ENCODE results near the gene RNF157.
A peak's percentile ranks its signal among the peaks of the same experiment; 100 is the strongest.

RNF157 gene

GRCh38 chr17:76240461-76241203 lies at the start of gene RNF157:
RNF157 (minus strand) TSS chr17:76240493; CDS start chr17:76240240, 253 bp downstream.
- peak; percentile 77 for DNase-seq

GRCh38 chr17:76281573-76282371 lies 41.5 kb upstream of the RNF157 start:
- no peak for DNase-seq

DNA sequence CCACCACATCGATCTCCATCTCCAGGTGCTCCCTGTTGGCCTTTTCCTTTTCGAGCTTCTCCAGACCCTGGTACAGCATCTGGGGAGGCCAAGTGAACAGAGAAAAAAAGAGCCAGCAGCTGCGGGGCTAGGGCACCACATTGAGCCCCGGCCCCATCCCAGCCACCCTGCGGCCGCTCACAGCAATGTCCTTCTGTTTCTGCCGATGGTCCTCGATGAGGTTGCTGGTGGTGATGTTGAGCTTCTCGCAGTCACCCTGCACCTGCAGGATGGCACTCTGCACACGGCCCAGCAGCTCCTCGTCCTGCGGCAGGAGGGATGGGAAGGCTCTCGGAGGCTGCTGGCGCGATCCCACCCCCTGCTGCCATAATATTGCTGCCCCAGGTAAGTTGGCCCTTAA lies 40.4 kb upstream of the RNF157 start:
- DNase-seq = no peak

GRCh38 chr17:76279742-76280287 lies 39.5 kb upstream of the RNF157 start:
- no peak for DNase-seq

- DNase-seq = peak; percentile 91
These were observed 38.9 kb upstream of the RNF157 start for GRCh38 chr17:76278952-76279741.

GRCh38 chr17:76278268-76278908 lies 38.1 kb upstream of the RNF157 start:
- no peak for DNase-seq

DNA sequence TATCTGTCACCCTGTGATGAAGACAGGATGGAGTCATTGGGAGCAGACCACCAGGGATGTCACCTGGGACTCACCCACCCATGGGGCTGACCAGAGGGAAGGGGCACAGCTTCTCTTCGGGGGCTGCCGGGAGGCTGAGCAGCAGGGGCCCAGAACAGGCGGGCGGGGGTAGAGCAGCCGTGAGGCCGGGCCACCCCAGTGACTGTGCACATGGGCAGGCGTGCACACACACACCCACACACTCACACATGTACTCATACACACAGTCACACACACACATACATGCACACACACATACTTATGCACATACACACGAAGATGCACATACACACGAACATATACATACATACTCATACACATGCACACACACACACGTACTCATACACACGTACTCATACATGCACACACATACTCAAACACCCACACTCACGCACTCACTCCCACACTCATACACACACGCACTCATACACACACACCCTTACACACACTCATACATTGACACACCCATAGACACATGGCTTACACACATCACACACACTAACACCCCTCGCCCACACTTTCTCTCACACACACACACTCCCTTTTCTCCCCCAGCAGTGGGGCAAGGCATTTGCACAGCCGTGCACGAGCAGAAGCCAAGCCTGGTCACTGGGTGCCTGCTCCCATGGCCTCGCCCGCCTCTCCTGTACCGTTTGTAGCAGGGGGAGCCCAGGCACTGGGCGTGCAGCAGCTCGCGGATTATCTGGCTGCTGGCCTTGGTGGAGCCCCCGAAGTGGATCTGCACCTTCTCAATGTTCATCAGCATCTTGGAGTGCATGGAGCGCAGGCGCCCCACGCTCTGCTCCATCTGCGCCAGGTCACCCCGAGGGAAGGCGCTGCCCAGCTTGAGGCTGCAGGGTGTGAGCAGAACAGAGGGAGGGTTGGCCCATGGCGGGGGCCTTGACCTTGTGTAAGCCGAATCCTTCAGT lies 37.3 kb upstream of the RNF157 start:
- no peak for DNase-seq

- no peak for DNase-seq
These were observed 36.4 kb upstream of the RNF157 start for GRCh38 chr17:76276461-76277299.

DNA sequence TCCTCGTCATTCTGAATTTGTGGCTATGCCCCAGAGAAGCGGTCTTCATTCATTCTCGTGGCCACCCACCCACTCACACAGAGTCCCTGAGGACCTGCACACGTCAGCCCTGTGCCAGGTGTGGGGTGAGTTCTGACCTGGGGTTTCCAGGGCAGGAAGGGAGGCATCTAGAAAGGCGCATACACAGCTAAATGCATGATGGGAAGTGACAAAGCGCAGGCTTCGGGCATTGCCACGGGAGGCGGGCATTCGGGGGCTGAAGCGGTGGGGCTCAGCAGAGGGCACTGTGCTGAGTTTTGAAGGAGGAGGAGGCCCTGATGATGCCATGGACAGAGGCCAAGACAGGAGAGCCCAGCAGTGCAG lies 35.8 kb upstream of the RNF157 start:
- DNase-seq = no peak

GRCh38 chr17:76275382-76276068 lies 35.2 kb upstream of the RNF157 start:
- DNase-seq = no peak

- DNase-seq = peak; percentile 20
These were observed 34.0 kb upstream of the RNF157 start for GRCh38 chr17:76274112-76274956.

- DNase-seq = no peak
These were observed 33.3 kb upstream of the RNF157 start for GRCh38 chr17:76273445-76274111.

GRCh38 chr17:76272541-76273444 lies 32.5 kb upstream of the RNF157 start:
- peak; percentile 40 for DNase-seq

GRCh38 chr17:76271669-76272540 lies 31.6 kb upstream of the RNF157 start:
- DNase-seq = peak; percentile 59

- DNase-seq = no peak
These were observed 30.7 kb upstream of the RNF157 start for GRCh38 chr17:76270770-76271668.

All from CD4-positive, alpha-beta T cell treated with Interleukin-17A for 4 hours (primary cell).